DMS79 (cell line): Measurements from ENCODE around the gene ANKRD18A.

Experiments
- DNase-seq: peaks from one replicate; lab custom pipeline; 2025; lab: John Stamatoyannopoulos, UW

Gene ANKRD18A

GRCh38 chr9:38620483-38621433, at the start of gene ANKRD18A:
ANKRD18A (minus strand) TSS chr9:38620596; CDS start chr9:38620285, 311 bp downstream.
- peak; percentile 86 for DNase-seq

- no peak for DNase-seq
These were observed 48.5 kb upstream of the ANKRD18A start for GRCh38 chr9:38668791-38669466.

GRCh38 chr9:38662763-38663593, 42.6 kb upstream of the ANKRD18A start:
- DNase-seq, result no peak

GRCh38 chr9:38659538-38659937, 39.1 kb upstream of the ANKRD18A start:
- no peak for DNase-seq

GRCh38 chr9:38656896-38657295, 36.5 kb upstream of the ANKRD18A start:
- DNase-seq, result no peak

- DNase-seq, result no peak
These were observed 32.1 kb upstream of the ANKRD18A start for GRCh38 chr9:38652486-38652885.

GRCh38 chr9:38652044-38652443, 31.6 kb upstream of the ANKRD18A start:
- no peak for DNase-seq

GRCh38 chr9:38651400-38652042, 31.1 kb upstream of the ANKRD18A start:
- no peak for DNase-seq

GRCh38 chr9:38650564-38650963, 30.2 kb upstream of the ANKRD18A start:
- no peak for DNase-seq

- no peak for DNase-seq
These were observed 29.5 kb upstream of the ANKRD18A start for GRCh38 chr9:38649731-38650363.

GRCh38 chr9:38644601-38645000, 24.2 kb upstream of the ANKRD18A start:
- DNase-seq, result no peak

- DNase-seq, result no peak
These were observed 23.4 kb upstream of the ANKRD18A start for GRCh38 chr9:38643815-38644173.

- no peak for DNase-seq
These were observed 22.8 kb upstream of the ANKRD18A start for GRCh38 chr9:38642951-38643814.

- peak; percentile 19 for DNase-seq
These were observed 21.8 kb upstream of the ANKRD18A start for GRCh38 chr9:38641985-38642864.

GRCh38 chr9:38641142-38641541, 20.7 kb upstream of the ANKRD18A start:
- no peak for DNase-seq

GRCh38 chr9:38639577-38639940, 19.2 kb upstream of the ANKRD18A start:
- DNase-seq, result no peak

- DNase-seq, result no peak
These were observed 18.6 kb upstream of the ANKRD18A start for GRCh38 chr9:38638881-38639576.

- DNase-seq, result no peak
These were observed 13.9 kb upstream of the ANKRD18A start for GRCh38 chr9:38634315-38634714.

- DNase-seq, result no peak
These were observed 9.1 kb upstream of the ANKRD18A start for GRCh38 chr9:38629511-38629910.
